AG04449 (cell line): Measurements from ENCODE around the gene RESP18.
A peak's percentile ranks its signal among the peaks of the same experiment; 100 is the strongest.

Source experiments
- CTCF ChIA-PET: fragments of 350-600 bp; formaldehyde crosslinking; extraction: SDS; loops from one replicate; lab custom pipeline; 2021; ENCODE audit warnings: antibody characterized with exemption; lab: Yijun Ruan, JAX
- POLR2A ChIA-PET: fragments of 400-600, 350-600 bp; formaldehyde crosslinking; extraction: SDS; loops from one replicate; lab custom pipeline; 2020; ENCODE audit warnings: antibody characterized with exemption, inconsistent platforms; lab: Yijun Ruan, JAX
- DNase-seq: peaks from one replicate; pipeline ENCODE4 v3.0.0-alpha.2; 2010; ENCODE audit warnings: low read depth, low spot score
- H3K4me3 ChIP-seq: 2 replicates; pipeline ENCODE4 v1.5.1; 2011; ENCODE audit warnings: low read depth, mild to moderate bottlenecking, control low read depth, low read length
- TF ChIP-seq, protein P1 (sequence below): IDR thresholded peaks from one replicate; pipeline ENCODE4 v1.5.1; 2011; ENCODE audit warnings: mild to moderate bottlenecking, moderate library complexity, low read length, control low read depth, inconsistent platforms; ENCODE audit not compliant: insufficient read depth; ENCODE audit errors: missing control alignments

The RESP18 gene

DNA sequence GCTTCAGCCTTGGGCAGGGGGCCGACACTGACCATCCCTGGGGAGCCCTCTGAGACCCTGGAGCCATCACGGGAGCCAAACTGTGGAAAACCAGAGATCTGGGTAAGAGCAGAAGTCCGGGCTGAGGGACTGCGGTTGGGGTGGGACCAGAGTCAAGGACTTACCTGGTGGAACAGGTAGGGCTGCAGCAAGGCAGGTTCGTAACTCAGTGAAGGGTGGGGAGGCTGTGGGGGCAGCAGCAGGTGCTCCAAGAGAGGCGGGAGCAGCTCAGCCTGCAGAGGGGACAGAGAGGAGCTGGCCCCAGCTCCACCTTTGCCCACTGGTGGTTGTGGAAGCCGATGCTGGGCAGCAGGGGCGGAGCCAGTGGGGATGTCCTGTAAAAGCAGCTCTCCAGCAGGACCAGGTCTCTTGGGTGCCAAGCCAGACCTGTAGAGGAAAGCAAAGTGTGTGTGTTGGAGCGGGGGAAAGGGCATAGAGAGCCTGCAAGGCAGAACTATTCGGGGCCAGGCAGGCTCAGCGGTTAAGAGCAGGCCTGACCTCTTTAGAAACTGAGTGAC lies 30.1 kb downstream of the RESP18 start:
- TF ChIP-seq, protein P1, sequence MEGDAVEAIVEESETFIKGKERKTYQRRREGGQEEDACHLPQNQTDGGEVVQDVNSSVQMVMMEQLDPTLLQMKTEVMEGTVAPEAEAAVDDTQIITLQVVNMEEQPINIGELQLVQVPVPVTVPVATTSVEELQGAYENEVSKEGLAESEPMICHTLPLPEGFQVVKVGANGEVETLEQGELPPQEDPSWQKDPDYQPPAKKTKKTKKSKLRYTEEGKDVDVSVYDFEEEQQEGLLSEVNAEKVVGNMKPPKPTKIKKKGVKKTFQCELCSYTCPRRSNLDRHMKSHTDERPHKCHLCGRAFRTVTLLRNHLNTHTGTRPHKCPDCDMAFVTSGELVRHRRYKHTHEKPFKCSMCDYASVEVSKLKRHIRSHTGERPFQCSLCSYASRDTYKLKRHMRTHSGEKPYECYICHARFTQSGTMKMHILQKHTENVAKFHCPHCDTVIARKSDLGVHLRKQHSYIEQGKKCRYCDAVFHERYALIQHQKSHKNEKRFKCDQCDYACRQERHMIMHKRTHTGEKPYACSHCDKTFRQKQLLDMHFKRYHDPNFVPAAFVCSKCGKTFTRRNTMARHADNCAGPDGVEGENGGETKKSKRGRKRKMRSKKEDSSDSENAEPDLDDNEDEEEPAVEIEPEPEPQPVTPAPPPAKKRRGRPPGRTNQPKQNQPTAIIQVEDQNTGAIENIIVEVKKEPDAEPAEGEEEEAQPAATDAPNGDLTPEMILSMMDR: no peak
- POLR2A ChIA-PET: no interaction called here
- CTCF ChIA-PET: interaction anchor here (1.1 to 22.1 kb wide), 7 partner anchors 9 to 147 kb away, joined by 3 to 691 read pairs (median 61); partner anchors contain the start of genes ANKZF1, ATG9A, DNAJB2 and NHEJ1
- no peak overlapping the region for H3K4me3 ChIP-seq
- no peak for DNase-seq

GRCh38 chr2:219300022-219300421 lies 32.5 kb downstream of the RESP18 start:
- ChIA-PET CTCF (interaction anchor here (0.7 to 22.1 kb wide), 24 partner anchors 8 to 304 kb away, joined by 3 to 691 read pairs (median 6); partner anchors contain the start of genes ANKZF1, ATG9A, CNPPD1 and DNAJB2), POLR2A (no interaction called here)
- TF ChIP-seq, protein P1: no peak
- H3K4me3 ChIP-seq: no peak overlapping the region
- DNase-seq: no peak

DNA sequence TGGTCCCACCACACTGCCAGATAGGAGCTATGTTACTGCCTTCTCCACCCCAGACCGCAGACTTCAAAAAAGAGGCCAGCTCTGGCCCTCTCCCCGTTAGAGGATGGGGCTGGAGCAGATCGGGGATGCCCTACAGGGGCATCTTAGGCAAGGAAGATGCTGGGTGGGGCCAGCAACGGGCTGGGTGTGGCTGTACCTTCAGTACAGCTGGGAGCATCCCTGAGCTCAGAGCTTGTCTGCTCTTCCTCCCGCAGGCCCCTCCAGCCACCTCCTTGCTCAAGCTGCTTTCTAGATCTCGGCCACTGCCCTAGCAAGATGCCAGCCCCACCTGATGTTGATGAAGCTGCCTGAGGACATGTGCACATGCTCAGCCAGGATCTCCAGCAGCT lies 33.2 kb downstream of the RESP18 start:
- no peak overlapping the region for H3K4me3 ChIP-seq
- DNase-seq: no peak
- TF ChIP-seq, protein P1: no peak
- POLR2A ChIA-PET: no interaction called here
- CTCF ChIA-PET: interaction anchor here (0.7 to 22.1 kb wide), 33 partner anchors 7 to 273 kb away, joined by 3 to 691 read pairs (median 5); partner anchors contain the start of genes ANKZF1, ATG9A, CNPPD1 and DNAJB2

- ChIA-PET POLR2A (no interaction called here), CTCF (interaction anchor here (0.7 to 22.1 kb wide), 34 partner anchors 7 to 272 kb away, joined by 3 to 691 read pairs (median 6); partner anchors contain the start of genes ANKZF1, ATG9A, CNPPD1 and DNAJB2)
- TF ChIP-seq, protein P1: peak; percentile 98
- H3K4me3 ChIP-seq: peak overlapping the region; percentile 15; the same call in 1 of the 2 replicates
- DNase-seq: no peak
Measured at GRCh38 chr2:219298759-219299371, 33.7 kb downstream of the RESP18 start.

GRCh38 chr2:219297766-219298456 lies 34.6 kb downstream of the RESP18 start:
- CTCF ChIA-PET: interaction anchor here (0.8 to 22.1 kb wide), 18 partner anchors 6 to 267 kb away, joined by 3 to 691 read pairs (median 6); partner anchors contain the start of genes ANKZF1, ATG9A, CNPPD1 and DNAJB2
- no peak overlapping the region for H3K4me3 ChIP-seq
- POLR2A ChIA-PET: no interaction called here
- no peak for DNase-seq
- TF ChIP-seq, protein P1: peak; percentile 17
